Activated naive CD8-positive, alpha-beta T cell treated with anti-CD3 and anti-CD28 coated beads, Interleukin-2, amount 50 U/mL, for 24 hours (primary cell): ENCODE results near the gene PDE5A.
A peak's percentile ranks its signal among the peaks of the same experiment; 100 is the strongest.

Experiments
- ATAC-seq: fragments of 150-1000 bp; cut with Tn5 transposase; one replicate; pipeline ENCODE4 v1.10.0; 2021
- DNase-seq: peaks from one replicate; pipeline ENCODE4 v3.0.0; 2021
- H3K27ac Mint-ChIP-seq: one replicate; pipeline ENCODE4 v1.8.0; 2021; ENCODE audit warnings: mild to moderate bottlenecking, mixed read lengths
- H3K27me3 Mint-ChIP-seq: one replicate; pipeline ENCODE4 v1.8.0; 2021; ENCODE audit warnings: mixed read lengths
- H3K36me3 Mint-ChIP-seq: one replicate; pipeline ENCODE4 v1.8.0; 2021; ENCODE audit warnings: low read depth, mixed read lengths
- H3K4me1 Mint-ChIP-seq: one replicate; pipeline ENCODE4 v1.8.0; 2021; ENCODE audit warnings: mixed read lengths
- H3K4me3 Mint-ChIP-seq: one replicate; pipeline ENCODE4 v1.8.0; 2021; ENCODE audit warnings: mild to moderate bottlenecking, moderate library complexity, mixed read lengths
- H3K9me3 Mint-ChIP-seq: one replicate; pipeline ENCODE4 v1.8.0; 2021; ENCODE audit warnings: mixed read lengths

Gene PDE5A

DNA sequence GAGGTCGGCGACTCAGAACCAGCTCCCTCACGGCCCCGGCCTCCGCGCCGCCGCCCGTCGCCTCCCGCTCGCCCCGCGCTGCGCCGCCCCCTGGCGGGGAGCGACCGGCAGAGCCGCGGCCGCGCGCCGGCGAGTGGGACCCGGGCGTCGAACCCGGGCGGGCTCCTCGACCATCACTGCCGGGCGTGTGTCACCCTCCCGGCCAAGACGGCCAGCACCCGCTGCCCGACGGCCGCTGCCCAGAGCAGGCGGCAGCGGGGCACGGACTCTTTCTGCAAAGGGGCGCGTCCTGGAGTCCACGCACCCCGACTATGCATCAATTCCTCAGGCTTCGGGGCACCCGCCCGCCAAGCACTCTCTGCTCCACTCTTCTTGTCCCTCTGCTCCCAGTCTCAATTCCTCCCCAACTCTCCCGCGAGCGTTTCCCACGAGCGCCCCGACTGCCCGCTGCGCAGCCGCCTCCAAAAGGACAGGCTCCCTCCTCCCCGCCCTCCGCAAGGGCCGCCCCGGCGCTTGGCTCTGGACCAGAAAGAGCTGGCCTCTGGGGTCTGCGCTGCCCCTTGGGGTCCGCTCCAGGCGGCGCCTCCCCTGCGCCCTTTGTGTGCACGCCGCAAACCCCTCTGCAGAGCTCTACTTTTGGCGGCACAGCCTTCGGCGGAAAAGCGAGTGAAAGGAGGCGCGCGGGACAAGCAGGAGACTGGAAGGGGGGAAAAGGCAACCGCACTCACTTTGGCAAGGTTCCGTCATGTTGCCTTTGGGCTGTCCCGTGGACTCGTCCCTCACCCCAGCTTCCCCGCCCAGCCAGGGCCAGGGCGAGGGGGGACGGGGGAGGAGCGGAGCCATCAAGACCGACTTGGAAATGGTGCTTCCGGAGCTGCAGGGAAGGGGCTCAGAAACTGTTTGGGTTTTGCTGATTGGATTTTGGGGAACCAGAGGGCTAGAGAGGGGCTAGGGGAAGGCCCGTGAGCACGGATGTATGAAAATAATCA, 1.0 kb downstream of the PDE5A start:
- Mint-ChIP-seq H3K4me3 (peak overlapping the region; percentile 79), H3K27ac (no peak overlapping the region), H3K4me1 (peaks cover 17% of the 10 kb centered on the region), H3K9me3 (no peaks in the 10 kb centered on the region), H3K27me3 (peaks cover 39% of the 10 kb centered on the region), H3K36me3 (no peaks in the 10 kb centered on the region)
- DNase-seq (peak; percentile 63), ATAC-seq (peak; percentile 60)

DNA sequence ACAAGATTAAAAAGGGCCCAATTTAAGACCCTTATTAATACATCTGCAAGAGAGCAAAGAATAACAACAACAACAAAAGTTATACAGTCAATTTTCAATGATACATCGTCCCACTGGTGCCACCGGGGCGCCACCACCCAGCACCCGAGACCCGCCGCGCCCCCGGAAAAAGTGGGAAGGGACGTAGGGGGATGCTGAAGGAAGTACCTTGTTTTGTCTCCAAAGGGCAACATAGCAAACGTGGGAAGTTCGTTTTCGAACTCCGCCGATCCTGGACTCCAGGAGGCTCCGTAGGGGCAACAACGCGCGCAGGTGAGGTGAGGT, 1.7 kb downstream of the PDE5A start:
- Mint-ChIP-seq H3K36me3 (no peaks in the 10 kb centered on the region), H3K27ac (no peak overlapping the region), H3K4me1 (peaks cover 17% of the 10 kb centered on the region), H3K27me3 (peaks cover 35% of the 10 kb centered on the region), H3K9me3 (no peaks in the 10 kb centered on the region), H3K4me3 (peak overlapping the region; percentile 75)
- ATAC-seq (no peak), DNase-seq (no peak)

DNA sequence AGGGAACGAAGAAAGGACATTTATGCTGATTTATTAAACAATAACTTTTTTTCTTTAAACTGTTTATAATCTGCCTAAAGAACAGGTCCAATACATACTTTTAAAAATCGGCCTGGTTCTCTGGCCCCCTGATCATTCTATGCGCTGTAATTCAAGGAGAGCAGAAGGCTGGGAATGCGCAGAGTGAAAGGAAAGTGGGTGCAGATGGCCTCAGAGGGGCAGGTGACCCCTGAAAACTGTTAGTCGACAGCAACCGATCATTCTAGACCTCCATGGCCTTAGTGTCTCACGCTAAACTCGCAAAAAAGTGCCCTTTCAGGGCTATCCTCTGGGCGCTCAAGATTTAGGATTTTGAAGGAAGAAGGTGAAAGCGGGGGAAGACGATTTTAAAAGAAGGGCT, 2.2 kb downstream of the PDE5A start:
- H3K4me3 Mint-ChIP-seq, result peak overlapping the region; percentile 75
- H3K27ac Mint-ChIP-seq, result no peak overlapping the region
- DNase-seq (no peak), ATAC-seq (no peak)
- H3K9me3 Mint-ChIP-seq, result no peaks in the 10 kb centered on the region
- no peaks in the 10 kb centered on the region for H3K36me3 Mint-ChIP-seq
- peaks cover 36% of the 10 kb centered on the region for H3K27me3 Mint-ChIP-seq
- H3K4me1 Mint-ChIP-seq, result peaks cover 17% of the 10 kb centered on the region

DNA sequence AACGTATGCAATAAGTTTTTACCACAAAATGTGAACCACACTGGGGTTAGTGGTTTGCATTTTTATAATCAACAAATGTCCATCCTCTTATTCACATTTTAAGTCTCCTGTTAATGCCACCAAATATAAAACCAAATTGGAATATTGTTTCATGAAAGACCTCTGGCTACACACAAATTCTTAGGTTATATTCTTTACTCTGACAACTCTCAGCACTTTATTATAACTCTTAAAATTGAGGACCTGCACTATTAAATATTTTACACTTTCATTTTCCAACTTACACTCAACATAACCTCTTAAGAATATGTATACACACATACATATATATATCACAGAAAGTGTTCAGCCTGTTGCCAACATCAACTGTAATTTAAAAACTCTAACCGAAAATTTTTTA, 2.8 kb downstream of the PDE5A start:
- no peak overlapping the region for H3K27ac Mint-ChIP-seq
- H3K27me3 Mint-ChIP-seq, result peaks cover 40% of the 10 kb centered on the region
- ATAC-seq (no peak), DNase-seq (no peak)
- H3K9me3 Mint-ChIP-seq, result no peaks in the 10 kb centered on the region
- peaks cover 17% of the 10 kb centered on the region for H3K4me1 Mint-ChIP-seq
- H3K36me3 Mint-ChIP-seq, result no peaks in the 10 kb centered on the region
- no peak overlapping the region for H3K4me3 Mint-ChIP-seq

DNA sequence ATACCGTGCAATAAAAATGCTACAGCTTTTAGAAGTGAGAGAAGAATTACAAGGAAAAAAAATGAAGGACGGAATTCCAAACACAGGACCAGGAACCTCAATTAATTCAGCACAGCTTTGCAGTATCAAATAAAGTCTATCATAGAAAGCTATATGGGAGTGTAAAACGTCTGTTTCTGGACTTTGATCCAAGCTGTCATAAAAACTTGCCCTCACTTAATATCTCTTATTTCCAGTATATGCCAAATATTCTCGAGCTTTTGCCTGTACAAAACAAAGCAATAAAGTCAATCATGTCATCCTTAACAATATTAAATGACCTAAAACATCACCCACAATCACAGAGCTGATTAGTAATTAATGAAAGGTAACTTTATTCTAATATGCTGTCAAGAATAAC, 4.2 kb downstream of the PDE5A start:
- no peaks in the 10 kb centered on the region for H3K36me3 Mint-ChIP-seq
- peaks cover 33% of the 10 kb centered on the region for H3K27me3 Mint-ChIP-seq
- ATAC-seq (no peak), DNase-seq (no peak)
- no peaks in the 10 kb centered on the region for H3K9me3 Mint-ChIP-seq
- H3K27ac Mint-ChIP-seq, result no peak overlapping the region
- H3K4me3 Mint-ChIP-seq, result no peak overlapping the region
- peaks cover 17% of the 10 kb centered on the region for H3K4me1 Mint-ChIP-seq

DNA sequence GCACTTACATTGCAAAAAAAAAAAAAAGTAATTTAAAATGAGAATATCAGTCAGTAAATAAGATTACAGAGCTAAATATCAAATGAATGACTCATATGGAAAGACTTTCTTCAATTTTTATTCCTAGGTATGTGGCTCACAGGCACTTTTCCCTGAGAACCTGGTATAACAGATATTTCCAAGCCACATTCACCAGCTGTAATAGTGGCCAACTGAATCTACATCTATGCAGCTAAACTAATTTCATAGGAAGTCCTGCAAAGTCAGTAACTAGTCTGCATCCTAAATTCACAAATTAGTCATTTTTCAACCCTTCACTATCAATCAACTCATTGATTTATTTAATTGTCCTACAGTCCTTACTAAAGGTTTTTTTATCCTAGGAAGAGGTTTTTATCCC, 5.6 kb downstream of the PDE5A start:
- H3K4me3 Mint-ChIP-seq, result no peak overlapping the region
- no peaks in the 10 kb centered on the region for H3K9me3 Mint-ChIP-seq
- ATAC-seq (no peak), DNase-seq (no peak)
- H3K27ac Mint-ChIP-seq, result no peak overlapping the region
- peaks cover 26% of the 10 kb centered on the region for H3K27me3 Mint-ChIP-seq
- no peaks in the 10 kb centered on the region for H3K36me3 Mint-ChIP-seq
- H3K4me1 Mint-ChIP-seq, result peaks cover 10% of the 10 kb centered on the region

DNA sequence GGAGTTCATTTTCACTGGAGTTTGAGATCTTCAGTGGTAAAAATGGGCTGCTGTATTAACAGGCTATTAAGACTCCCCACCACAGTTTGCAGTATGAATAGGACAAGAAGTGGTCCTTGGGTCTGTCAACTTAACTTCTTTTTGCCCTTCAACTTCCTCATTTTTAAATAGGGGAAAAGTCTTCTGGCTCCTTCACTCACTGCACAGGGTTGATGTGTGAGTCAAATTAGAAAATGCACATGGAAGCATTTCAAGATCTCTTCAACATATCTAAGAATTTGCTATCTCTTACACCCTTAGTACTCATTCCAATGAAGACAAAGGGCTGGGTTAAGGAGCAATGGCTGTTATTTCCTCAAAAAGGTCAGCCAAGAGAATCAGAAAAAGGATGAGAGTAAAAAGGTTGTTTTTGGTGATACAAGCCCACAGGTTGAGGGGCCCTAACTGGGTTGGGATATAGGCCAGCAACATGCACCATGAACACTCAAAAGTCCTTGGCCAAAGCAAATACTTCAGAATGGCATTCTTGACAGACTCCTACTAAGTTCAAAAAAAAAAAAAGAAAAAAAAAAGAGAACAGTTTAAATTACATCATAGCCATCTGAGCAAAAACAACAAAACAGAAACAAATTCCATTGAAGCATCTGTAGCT, 13.4 kb downstream of the PDE5A start:
- ATAC-seq, result no peak
- Mint-ChIP-seq H3K27me3 (peaks cover 13% of the 10 kb centered on the region), H3K27ac (no peak overlapping the region), H3K4me1 (no peaks in the 10 kb centered on the region), H3K9me3 (peaks cover 10% of the 10 kb centered on the region), H3K36me3 (no peaks in the 10 kb centered on the region), H3K4me3 (no peak overlapping the region)
- no peak for DNase-seq

DNA sequence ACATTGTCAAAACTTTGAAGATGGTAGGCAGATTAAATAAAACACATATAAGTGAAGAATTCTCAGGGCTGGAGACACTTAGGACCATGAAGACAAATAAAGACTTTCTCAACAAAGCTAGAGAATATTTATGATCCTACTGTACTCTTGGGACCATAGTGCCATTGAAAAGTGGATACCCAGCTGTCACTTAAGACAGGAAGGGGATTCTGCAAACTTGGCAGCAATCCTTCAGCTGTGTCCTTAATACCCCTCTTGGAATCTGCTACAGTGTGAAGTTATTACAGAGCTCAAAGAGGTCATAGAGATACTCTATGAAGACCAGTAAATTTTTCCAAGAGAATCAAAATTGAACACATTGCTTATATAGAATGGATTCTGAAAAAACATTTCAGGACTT, 24.3 kb downstream of the PDE5A start:
- DNase-seq (no peak), ATAC-seq (no peak)
- H3K4me3 Mint-ChIP-seq, result no peak overlapping the region
- H3K36me3 Mint-ChIP-seq, result no peaks in the 10 kb centered on the region
- H3K9me3 Mint-ChIP-seq, result no peaks in the 10 kb centered on the region
- H3K27me3 Mint-ChIP-seq, result peaks cover 5% of the 10 kb centered on the region
- no peak overlapping the region for H3K27ac Mint-ChIP-seq
- H3K4me1 Mint-ChIP-seq, result no peaks in the 10 kb centered on the region

DNA sequence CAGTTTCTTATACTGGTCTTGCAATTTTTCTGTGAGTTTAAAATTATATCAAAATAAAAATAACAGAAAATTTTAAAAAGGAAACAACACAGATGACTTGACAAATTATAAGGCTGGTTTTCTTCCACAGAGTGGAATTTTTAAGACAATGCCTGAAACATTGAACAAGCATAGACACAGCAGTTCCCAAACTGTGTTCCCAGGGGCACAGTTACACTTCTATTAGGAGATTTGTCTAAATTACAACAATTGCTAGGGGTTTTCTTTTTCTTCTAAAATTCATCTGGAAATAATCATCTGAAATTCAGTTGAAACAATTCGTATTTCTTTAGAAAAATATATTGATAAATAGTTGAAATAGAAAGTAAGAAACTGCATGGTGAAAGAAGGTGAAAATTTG, 26.2 kb downstream of the PDE5A start:
- Mint-ChIP-seq H3K27ac (no peak overlapping the region), H3K4me1 (no peaks in the 10 kb centered on the region), H3K36me3 (no peaks in the 10 kb centered on the region), H3K9me3 (peaks cover 7% of the 10 kb centered on the region), H3K4me3 (no peak overlapping the region), H3K27me3 (peaks cover 5% of the 10 kb centered on the region)
- no peak for ATAC-seq
- no peak for DNase-seq

DNA sequence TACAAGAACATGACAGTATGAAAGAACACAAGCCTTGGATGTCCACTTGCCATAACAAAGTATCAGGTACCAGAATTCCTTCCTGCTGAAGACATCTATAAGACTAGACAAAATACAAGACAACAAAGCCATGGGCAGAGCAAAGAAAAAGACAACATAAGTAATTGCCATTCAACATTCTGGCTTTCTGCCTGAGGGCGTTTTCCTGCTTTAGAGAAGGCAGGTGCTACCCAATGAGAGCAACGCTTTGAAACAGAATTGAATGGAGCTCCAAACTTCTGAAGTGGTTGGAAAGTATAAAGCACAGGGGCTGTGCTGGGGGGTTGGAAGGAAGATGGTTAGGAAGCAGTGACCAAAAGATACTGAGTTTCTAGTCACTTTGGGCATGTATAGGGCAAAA, 30.1 kb downstream of the PDE5A start:
- no peak for ATAC-seq
- no peak for DNase-seq
- no peaks in the 10 kb centered on the region for H3K27me3 Mint-ChIP-seq

DNA sequence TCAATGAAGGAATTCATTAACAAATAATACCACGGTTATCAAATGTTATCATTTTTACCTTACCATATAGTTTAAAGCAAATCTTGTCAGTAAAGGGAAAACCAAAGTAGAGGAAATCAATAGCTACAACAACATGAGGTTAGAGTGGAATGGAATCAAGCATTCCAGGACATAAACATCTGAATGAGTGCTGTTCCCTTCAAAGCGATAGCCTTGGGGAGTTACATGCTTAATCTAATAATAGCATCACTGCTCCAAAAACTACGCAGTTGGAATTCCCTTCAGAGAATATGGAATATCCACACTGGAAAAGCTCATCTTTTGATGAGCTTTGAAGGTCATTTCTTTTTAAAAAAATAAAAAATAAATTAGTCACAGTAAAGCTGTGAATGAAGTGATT, 31.2 kb downstream of the PDE5A start:
- H3K9me3 Mint-ChIP-seq, result peaks cover 7% of the 10 kb centered on the region
- H3K27ac Mint-ChIP-seq, result no peak overlapping the region

More for the DNA sequence above, 30.1 kb downstream of the PDE5A start:
- H3K36me3 Mint-ChIP-seq, result no peaks in the 10 kb centered on the region
- peaks cover 7% of the 10 kb centered on the region for H3K9me3 Mint-ChIP-seq
- H3K4me1 Mint-ChIP-seq, result no peaks in the 10 kb centered on the region
- H3K27ac Mint-ChIP-seq, result no peak overlapping the region
- H3K4me3 Mint-ChIP-seq, result no peak overlapping the region

DNA sequence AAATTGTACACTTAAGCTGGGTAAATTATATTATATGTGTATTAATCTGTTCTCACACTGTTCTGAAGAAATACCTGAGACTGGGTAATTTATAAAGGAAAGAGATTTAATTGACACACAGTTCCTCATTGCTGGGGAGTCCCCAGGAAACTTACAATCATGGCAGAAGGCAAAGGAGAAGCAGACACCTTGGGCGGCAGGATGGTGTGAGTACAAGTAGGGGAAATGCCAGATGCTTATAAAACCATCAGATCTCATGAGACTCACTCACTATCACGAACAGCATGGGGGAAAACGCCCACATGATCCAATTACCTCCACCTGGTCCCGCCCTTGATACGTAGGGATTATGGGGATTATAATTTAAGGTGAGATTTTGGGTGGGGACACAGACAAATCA, 34.9 kb downstream of the PDE5A start:
- no peak for DNase-seq
- Mint-ChIP-seq H3K9me3 (peaks cover 3% of the 10 kb centered on the region), H3K4me1 (no peaks in the 10 kb centered on the region), H3K27ac (no peak overlapping the region), H3K27me3 (no peaks in the 10 kb centered on the region), H3K36me3 (no peaks in the 10 kb centered on the region), H3K4me3 (no peak overlapping the region)
- no peak for ATAC-seq

More for the DNA sequence above, 31.2 kb downstream of the PDE5A start:
- ATAC-seq (no peak), DNase-seq (no peak)
- no peaks in the 10 kb centered on the region for H3K36me3 Mint-ChIP-seq
- H3K27me3 Mint-ChIP-seq, result no peaks in the 10 kb centered on the region
- no peaks in the 10 kb centered on the region for H3K4me1 Mint-ChIP-seq
- no peak overlapping the region for H3K4me3 Mint-ChIP-seq

DNA sequence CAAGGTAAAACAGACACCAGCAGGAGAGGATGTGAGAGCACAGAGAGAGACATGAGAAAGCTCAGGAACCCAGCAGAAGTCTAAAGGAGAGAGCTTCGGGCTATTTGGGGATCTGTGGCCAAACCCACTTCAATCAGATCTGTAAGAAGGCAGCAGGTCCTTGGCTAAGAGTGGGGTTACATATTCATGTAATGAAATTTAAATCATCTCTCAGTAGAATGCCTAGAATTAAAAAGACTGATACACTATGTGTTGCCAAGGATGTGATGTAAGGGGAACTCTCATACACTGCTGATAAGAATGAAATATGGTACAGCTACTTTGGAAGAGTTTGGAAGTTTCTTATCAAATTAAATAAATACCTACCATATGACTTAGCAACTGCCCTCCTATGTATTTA, 35.8 kb downstream of the PDE5A start:
- no peak for DNase-seq
- H3K36me3 Mint-ChIP-seq, result no peaks in the 10 kb centered on the region
- no peaks in the 10 kb centered on the region for H3K4me1 Mint-ChIP-seq
- no peak overlapping the region for H3K4me3 Mint-ChIP-seq
- H3K27me3 Mint-ChIP-seq, result no peaks in the 10 kb centered on the region
- ATAC-seq, result no peak
- H3K27ac Mint-ChIP-seq, result no peak overlapping the region
- H3K9me3 Mint-ChIP-seq, result no peaks in the 10 kb centered on the region

DNA sequence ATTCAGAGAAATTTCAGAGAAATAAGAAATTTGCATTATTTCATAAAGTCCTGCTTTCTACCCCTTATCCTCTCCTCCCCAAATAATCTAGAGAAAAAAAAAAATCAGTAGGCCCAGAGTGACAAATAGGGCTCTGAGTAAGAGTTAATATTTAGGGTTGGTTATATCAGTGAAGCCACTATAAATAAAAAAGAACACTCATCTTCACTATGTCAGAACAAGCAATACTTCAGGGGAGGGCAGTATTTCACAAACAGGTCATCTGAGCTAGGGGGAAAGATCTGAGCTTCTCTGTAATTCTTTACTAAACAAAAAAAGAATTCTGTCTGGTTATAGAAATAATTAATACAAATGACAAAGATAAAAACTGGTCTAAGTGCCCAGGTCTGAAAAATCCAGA, 39.4 kb downstream of the PDE5A start:
- Mint-ChIP-seq H3K27ac (no peak overlapping the region), H3K36me3 (no peaks in the 10 kb centered on the region), H3K4me1 (no peaks in the 10 kb centered on the region), H3K27me3 (no peaks in the 10 kb centered on the region), H3K9me3 (no peaks in the 10 kb centered on the region), H3K4me3 (no peak overlapping the region)
- ATAC-seq (no peak), DNase-seq (no peak)

DNA sequence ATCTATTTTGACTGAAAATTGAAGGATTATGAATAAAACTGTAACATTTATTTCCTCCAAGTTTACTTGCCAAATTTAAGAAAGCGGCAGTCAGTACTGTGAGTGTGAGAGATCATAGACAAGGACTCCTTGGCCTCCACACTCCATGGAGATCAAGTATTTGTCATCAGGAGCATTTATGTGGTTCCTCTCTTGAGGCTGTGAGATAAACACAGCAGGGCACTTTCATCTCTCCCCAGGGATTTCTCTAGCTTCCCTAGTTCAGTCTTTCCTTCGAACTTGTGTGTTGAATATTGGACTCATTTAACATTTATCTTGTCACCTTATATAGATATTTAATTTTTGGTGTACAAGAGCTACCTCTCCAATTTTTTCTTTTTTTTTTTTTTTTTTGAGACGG, 40.8 kb downstream of the PDE5A start:
- H3K36me3 Mint-ChIP-seq, result no peaks in the 10 kb centered on the region
- ATAC-seq (no peak), DNase-seq (no peak)
- H3K4me1 Mint-ChIP-seq, result no peaks in the 10 kb centered on the region
- H3K9me3 Mint-ChIP-seq, result no peaks in the 10 kb centered on the region
- no peak overlapping the region for H3K27ac Mint-ChIP-seq
- no peak overlapping the region for H3K4me3 Mint-ChIP-seq
- H3K27me3 Mint-ChIP-seq, result no peaks in the 10 kb centered on the region
